Measurements from ENCODE around the gene BAX.

Gene BAX

GRCh38 chr19:48990400-48990799 is 35.7 kb downstream of the BAX start:
- in situ Hi-C loops (cut with MboI; ENCODE audit: low pct_unique_long_range_greater_than_20kb, low sequenced_read_pairs, unreplicated experiment) = no loop called here
- TF ChIP-seq, protein P1, sequence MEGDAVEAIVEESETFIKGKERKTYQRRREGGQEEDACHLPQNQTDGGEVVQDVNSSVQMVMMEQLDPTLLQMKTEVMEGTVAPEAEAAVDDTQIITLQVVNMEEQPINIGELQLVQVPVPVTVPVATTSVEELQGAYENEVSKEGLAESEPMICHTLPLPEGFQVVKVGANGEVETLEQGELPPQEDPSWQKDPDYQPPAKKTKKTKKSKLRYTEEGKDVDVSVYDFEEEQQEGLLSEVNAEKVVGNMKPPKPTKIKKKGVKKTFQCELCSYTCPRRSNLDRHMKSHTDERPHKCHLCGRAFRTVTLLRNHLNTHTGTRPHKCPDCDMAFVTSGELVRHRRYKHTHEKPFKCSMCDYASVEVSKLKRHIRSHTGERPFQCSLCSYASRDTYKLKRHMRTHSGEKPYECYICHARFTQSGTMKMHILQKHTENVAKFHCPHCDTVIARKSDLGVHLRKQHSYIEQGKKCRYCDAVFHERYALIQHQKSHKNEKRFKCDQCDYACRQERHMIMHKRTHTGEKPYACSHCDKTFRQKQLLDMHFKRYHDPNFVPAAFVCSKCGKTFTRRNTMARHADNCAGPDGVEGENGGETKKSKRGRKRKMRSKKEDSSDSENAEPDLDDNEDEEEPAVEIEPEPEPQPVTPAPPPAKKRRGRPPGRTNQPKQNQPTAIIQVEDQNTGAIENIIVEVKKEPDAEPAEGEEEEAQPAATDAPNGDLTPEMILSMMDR (IDR thresholded peaks at IDR 0.05; ENCODE audit: extremely low read depth, insufficient read depth, missing control alignments) = no peak
- DNase-seq (ENCODE audit: low spot score) = no peak

- in situ Hi-C loops (cut with MboI; ENCODE audit: low pct_unique_long_range_greater_than_20kb, low sequenced_read_pairs, unreplicated experiment) = no loop called here
- TF ChIP-seq, protein P1 (IDR thresholded peaks at IDR 0.05; ENCODE audit: extremely low read depth, insufficient read depth, missing control alignments) = no peak
- DNase-seq (ENCODE audit: low spot score) = no peak
These were observed 36.4 kb downstream of the BAX start for GRCh38 chr19:48991011-48991609.

DNA sequence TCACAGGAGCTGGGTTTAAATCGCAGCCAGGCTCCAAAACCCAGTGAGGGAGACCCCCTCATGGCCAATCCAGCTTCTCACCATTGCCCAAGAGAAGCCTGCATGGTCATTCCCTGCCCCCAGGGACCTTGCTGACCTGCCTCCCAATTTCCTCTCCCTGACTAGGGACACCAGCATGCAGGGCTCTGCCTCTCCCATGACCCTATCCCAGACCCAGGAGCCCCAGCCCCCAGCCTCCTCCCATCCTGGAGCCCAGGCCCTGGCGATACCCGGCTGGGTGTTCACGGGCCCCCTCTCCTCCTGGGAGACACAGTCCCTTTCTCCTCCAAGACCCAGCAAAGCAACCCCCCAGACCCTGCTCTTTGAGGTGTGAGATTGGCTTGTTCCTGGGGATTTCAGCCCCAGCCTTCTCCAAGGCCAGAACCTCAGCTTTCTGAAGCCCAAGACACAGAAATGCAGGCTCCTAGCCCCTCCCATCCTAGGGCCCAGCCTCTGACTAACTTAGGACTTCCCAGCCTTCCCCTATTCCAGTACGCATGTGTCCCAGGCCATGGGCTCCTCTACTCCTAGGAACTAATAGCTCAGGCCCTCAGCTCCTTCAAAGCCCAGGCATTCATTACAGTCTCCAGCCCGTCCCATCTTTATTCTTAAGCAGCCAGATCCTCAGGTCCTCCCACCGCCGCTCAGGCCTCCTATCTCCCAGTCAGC is 37.4 kb downstream of the BAX start:
- peak; percentile 69 for DNase-seq (ENCODE audit: low spot score)
- TF ChIP-seq, protein P1 (IDR thresholded peaks at IDR 0.05; ENCODE audit: extremely low read depth, insufficient read depth, missing control alignments) = no peak
- in situ Hi-C loops (cut with MboI; ENCODE audit: low pct_unique_long_range_greater_than_20kb, low sequenced_read_pairs, unreplicated experiment) = no loop called here

DNA sequence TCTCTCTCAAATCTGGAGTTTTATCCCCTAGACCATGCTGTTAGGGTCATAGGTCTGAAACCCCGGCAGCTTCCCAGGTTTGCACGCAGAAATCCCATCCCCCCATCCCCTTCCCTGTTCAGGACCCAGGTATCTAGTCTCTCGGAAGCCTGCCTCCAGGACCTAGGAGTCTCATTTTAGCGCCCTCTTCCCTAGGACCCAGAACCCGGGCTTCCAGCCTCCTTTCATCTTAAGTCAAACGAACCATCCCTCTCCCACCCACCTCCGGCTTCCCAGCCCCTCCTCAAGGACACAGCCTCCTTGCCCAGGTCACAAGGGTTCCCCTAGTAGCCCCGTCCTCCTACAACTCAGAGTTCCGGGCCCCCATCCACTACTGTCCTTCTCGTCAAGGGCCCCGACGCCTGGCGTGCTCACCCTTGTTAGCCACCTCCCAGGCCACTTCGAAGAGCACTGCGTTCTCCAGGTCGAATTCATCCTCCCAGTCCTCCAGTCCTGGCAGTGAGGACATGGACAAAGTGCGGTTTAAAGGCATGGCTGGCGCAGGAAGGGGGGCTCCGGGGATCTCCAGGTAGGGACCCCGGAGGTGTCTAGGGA is 38.0 kb downstream of the BAX start:
- no peak for DNase-seq (ENCODE audit: low spot score)
- in situ Hi-C loops (cut with MboI; ENCODE audit: low pct_unique_long_range_greater_than_20kb, low sequenced_read_pairs, unreplicated experiment) = no loop called here
- TF ChIP-seq, protein P1 (IDR thresholded peaks at IDR 0.05; ENCODE audit: extremely low read depth, insufficient read depth, missing control alignments) = no peak

DNA sequence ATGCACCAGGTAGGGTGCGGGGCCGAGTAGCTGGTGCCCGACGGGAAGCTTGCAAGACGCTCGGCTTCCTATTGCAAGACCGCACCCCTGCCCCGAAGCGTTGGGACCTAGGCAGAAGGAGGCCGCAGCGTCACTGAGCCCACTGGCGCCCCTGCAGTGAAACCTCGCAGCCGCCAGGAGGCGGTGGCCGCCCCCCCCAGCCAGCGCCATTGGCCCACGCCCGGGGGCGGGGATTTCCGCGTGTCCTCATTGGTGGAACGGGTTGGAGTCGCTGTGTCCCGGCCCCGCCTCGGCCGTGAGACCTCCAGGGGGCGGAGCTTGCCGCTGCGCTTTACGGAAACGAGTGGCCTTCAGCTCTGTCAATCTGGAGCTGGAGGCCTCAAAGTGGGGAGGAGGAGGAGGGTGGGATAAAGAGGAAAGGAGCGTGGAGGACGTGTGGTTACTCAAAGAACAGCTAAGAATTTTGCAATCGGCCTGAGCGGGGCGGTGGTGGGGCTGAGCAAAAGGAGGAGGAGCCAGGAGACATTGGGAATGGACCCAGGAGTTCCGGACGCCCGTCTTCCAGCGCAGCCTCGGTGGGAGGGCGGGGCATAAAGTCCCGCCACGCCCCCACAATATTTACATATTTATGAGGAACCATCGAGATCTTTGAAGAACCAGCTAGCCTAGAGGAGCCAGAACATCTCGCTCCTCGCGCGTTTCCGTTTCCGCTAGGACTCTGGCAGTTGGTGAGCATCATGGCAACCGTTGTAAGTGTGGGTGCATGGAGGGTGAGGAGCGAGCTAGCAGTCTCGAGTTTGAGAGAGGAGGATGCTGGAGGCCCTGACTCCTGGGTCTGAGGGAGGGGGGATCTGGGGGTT is 38.7 kb downstream of the BAX start, which contains the start of the genes GYS1 and RUVBL2:
Gene GYS1, minus strand, starts transcription at position 135 of the 860 bp plus-strand sequence. CDS start 197 bp downstream, outside the sequence.
Gene RUVBL2, plus strand, starts transcription at position 713 of the 860 bp plus-strand sequence. Its CDS starts 25 bp downstream, at position 738.
- peak; percentile 99 for DNase-seq (ENCODE audit: low spot score)
- TF ChIP-seq, protein P1 (IDR thresholded peaks at IDR 0.05; ENCODE audit: extremely low read depth, insufficient read depth, missing control alignments) = peak; percentile 92
- in situ Hi-C loops (cut with MboI; ENCODE audit: low pct_unique_long_range_greater_than_20kb, low sequenced_read_pairs, unreplicated experiment) = no loop called here

DNA sequence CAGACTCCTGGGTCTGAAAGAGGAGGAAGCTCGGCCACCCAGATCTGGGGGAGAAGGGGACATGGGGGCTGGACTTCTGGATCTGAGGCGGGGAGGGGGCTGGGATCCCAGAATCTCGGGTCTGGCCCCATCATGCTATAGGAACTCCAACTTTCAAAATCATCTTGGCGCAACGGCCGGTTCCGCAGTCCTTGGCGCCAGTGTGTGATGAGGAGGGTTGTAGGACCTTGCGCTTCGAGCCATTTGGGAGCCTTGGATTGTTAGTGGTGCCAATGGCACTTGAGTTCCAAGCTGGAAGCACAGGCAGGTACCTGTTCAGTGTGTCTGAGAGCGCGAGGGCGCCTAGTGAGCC is 39.3 kb downstream of the BAX start:
- no peak for DNase-seq (ENCODE audit: low spot score)
- TF ChIP-seq, protein P1 (IDR thresholded peaks at IDR 0.05; ENCODE audit: extremely low read depth, insufficient read depth, missing control alignments) = no peak
- in situ Hi-C loops (cut with MboI; ENCODE audit: low pct_unique_long_range_greater_than_20kb, low sequenced_read_pairs, unreplicated experiment) = no loop called here

Data from GM13977 (cell line).